ENCODE measurements around the gene OR56A3. TPM values are rescaled to one million over a fixed set of nuclear protein-coding genes. Genes with fewer than 3 reads are reported as not detected.

The OR56A3 gene, protein sequence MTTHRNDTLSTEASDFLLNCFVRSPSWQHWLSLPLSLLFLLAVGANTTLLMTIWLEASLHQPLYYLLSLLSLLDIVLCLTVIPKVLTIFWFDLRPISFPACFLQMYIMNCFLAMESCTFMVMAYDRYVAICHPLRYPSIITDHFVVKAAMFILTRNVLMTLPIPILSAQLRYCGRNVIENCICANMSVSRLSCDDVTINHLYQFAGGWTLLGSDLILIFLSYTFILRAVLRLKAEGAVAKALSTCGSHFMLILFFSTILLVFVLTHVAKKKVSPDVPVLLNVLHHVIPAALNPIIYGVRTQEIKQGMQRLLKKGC
- not detected in 2 replicates for total RNA-seq

DNA sequence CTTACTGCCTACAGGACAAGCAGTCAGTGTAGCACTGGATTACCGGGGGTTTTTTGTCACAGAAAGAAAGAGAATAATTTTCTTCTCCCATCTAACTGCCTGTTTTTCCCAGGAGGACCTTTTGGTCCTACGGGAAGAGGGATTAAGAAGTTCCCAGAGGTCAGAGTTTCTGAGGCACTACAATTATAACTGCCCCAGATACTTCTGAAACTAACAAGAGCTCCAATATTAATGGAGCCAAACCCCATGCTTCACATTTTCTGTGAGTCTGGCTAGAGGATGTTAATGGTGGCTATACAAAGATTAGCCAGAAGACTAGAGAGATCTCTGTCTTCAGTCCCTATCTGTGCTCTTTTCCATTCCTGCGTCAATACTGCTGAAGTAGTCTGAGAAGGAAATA, at the start of gene OR56A3:
TSS of gene OR56A3 (plus strand) at position 301 of the 400 bp plus-strand sequence. CDS start 5,096 bp downstream, outside the sequence.
- no peak for FAIRE-seq
- H3K27me3 ChIP-seq (ENCODE audit: control insufficient read depth, insufficient read depth, low read length) = no peaks in the 10 kb centered on the region
- no peaks in the 10 kb centered on the region for H3K36me3 ChIP-seq (ENCODE audit: control insufficient read depth, insufficient read depth, low read length)
- TF ChIP-seq, protein P1, sequence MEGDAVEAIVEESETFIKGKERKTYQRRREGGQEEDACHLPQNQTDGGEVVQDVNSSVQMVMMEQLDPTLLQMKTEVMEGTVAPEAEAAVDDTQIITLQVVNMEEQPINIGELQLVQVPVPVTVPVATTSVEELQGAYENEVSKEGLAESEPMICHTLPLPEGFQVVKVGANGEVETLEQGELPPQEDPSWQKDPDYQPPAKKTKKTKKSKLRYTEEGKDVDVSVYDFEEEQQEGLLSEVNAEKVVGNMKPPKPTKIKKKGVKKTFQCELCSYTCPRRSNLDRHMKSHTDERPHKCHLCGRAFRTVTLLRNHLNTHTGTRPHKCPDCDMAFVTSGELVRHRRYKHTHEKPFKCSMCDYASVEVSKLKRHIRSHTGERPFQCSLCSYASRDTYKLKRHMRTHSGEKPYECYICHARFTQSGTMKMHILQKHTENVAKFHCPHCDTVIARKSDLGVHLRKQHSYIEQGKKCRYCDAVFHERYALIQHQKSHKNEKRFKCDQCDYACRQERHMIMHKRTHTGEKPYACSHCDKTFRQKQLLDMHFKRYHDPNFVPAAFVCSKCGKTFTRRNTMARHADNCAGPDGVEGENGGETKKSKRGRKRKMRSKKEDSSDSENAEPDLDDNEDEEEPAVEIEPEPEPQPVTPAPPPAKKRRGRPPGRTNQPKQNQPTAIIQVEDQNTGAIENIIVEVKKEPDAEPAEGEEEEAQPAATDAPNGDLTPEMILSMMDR (IDR thresholded peaks at IDR 0.05; ENCODE audit: insufficient read depth, low read length, severe bottlenecking) = no peak
- no peak within 1 kb of the TSS for H3K4me3 ChIP-seq (ENCODE audit: low read depth, low read length)
- DNase-seq (ENCODE audit: low read depth) = no peak

DNA sequence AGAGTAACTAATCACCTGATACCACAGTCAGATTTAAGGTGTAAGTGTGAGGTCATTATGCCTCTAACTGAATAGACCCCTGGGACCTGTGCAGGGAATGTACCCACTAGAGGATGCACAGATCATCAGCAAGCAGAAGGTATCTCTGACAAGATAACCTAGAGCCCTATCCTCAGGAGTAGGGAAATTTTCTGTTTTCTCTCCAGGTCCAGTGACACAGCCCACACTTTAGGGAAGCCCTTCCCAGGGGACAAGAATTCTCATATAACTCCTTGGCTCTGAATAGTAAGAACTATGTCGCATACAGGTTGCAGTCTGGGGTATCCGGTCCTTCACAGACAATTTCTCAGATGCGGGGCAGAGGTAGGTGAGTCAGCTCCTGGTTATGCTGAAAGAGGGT, 49.1 kb upstream of the OR56A3 start, which contains the start of gene OR52E5:
TSS of gene OR52E5 (plus strand) at position 301 of the 400 bp plus-strand sequence. CDS start 7,569 bp downstream, outside the sequence.
- Histone ChIP-seq H3K27me3 (ENCODE audit: control insufficient read depth, insufficient read depth, low read length) (no peaks in the 10 kb centered on the region), H3K36me3 (ENCODE audit: control insufficient read depth, insufficient read depth, low read length) (no peaks in the 10 kb centered on the region), H3K4me3 (ENCODE audit: low read depth, low read length) (no peak within 1 kb of the TSS)
- FAIRE-seq (no peak), DNase-seq (ENCODE audit: low read depth) (no peak)
- TF ChIP-seq, protein P1 (IDR thresholded peaks at IDR 0.05; ENCODE audit: insufficient read depth, low read length, severe bottlenecking) = no peak

DNA sequence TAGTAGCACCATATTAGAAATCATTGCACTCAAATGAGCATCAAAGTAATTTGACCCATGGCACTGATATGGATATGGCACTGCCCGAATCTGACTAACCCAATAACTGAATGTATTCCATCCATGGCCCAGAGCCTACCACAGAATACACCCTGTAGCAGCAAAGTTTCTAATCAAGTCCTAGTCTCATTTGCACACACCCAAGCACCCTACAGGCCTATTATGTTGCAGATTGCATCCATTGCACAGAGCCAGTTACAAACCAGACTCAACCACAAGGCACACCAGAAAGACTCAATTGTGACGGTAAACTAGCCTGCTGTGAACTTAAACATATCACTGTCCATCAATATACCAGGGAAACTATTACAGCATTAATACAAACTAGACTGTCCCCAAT, 42.5 kb upstream of the OR56A3 start:
- no peaks in the 10 kb centered on the region for H3K27me3 ChIP-seq (ENCODE audit: control insufficient read depth, insufficient read depth, low read length)
- H3K4me3 ChIP-seq (ENCODE audit: low read depth, low read length) = no peak overlapping the region
- no peak for FAIRE-seq
- H3K36me3 ChIP-seq (ENCODE audit: control insufficient read depth, insufficient read depth, low read length) = no peaks in the 10 kb centered on the region
- no peak for DNase-seq (ENCODE audit: low read depth)
- TF ChIP-seq, protein P1 (IDR thresholded peaks at IDR 0.05; ENCODE audit: insufficient read depth, low read length, severe bottlenecking) = no peak

DNA sequence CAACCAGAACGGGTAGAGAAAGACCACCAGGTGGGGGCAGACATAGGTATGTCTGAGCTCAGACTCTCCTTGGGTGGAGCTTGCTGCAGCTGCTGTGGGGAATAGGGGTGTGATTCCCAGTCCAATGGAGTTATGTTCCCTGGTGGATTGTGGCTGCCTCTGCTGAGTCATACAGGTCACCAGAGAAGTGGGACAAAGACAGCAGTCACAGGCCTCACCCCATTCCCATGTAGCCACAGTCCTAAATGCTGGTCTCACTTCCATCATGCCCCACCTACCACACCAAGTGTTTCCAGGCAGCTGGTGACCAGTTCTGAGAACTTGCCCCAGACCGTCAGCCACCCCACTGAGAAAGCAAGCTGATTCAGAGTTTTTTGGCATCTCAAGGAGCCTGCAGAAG, 31.5 kb upstream of the OR56A3 start:
- Histone ChIP-seq H3K36me3 (ENCODE audit: control insufficient read depth, insufficient read depth, low read length) (no peaks in the 10 kb centered on the region), H3K27me3 (ENCODE audit: control insufficient read depth, insufficient read depth, low read length) (no peaks in the 10 kb centered on the region), H3K4me3 (ENCODE audit: low read depth, low read length) (no peak overlapping the region)
- TF ChIP-seq, protein P1 (IDR thresholded peaks at IDR 0.05; ENCODE audit: insufficient read depth, low read length, severe bottlenecking) = no peak
- DNase-seq (ENCODE audit: low read depth) (no peak), FAIRE-seq (peak; percentile 32)

DNA sequence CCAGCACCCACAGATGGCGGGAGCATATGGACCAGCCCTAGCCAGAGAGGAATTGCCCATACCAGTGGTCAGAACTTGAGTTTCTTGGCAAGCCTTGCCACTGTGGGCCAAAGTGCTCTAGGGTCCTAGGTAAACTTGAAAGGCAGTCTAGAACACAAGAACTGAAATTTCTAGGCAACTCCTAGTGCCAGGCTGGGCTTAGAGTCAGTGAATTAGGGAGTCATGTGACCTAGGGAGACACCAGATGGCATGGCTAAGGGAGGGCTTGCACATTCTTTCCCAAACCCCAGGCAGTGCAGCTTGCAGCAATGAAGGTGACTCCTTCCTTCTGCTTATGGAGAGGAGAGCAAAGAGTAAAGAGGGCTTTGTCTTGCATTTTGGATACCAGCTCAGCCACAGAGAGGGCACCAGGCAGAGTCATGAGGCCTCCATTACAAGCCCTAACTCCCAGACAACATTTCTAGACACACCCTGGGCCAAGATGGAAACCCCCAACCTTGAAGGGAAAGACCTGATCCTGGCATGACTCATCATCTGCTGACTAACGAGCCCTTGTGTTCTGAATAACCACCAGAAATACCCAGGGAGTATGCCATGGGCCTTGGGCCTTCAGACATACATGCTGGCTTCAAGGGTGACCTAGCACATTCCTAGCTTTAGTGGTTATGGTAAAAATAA, 19.2 kb upstream of the OR56A3 start:
- Histone ChIP-seq H3K4me3 (ENCODE audit: low read depth, low read length) (no peak overlapping the region), H3K27me3 (ENCODE audit: control insufficient read depth, insufficient read depth, low read length) (no peaks in the 10 kb centered on the region), H3K36me3 (ENCODE audit: control insufficient read depth, insufficient read depth, low read length) (no peaks in the 10 kb centered on the region)
- TF ChIP-seq, protein P1 (IDR thresholded peaks at IDR 0.05; ENCODE audit: insufficient read depth, low read length, severe bottlenecking) = no peak
- peak; percentile 83 for DNase-seq (ENCODE audit: low read depth)
- FAIRE-seq = peak; percentile 7
